ENCODE measurements around the gene IDI1. TPM values are rescaled to one million over a fixed set of nuclear protein-coding genes. Genes with fewer than 3 reads are reported as not detected.

Gene IDI1
- total and polyA plus RNA-seq, 2 donors (not counting 1 experiment from before 2014, with no cell fraction given): 59.8 to 167 TPM

DNA sequence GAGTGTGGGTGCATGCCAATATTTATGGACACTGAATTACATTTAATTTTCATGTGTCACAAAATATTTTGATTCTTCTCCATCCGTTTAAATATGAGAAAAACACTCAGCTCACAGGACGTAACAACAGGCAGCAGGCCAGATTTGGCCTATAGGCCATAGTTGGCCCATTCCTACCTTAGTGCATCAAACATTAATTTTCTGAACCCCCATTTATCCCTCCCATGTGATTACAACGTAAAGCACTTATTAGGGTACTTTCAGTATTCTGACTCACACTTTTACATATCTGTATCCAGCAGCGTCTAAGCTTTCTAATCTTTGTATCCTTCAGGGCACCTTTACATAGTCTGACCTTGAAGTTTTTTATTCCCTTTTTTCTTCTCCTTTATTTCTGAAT, 4.0 kb downstream of the IDI1 start:
- DNase-seq (no peak), ATAC-seq (ENCODE audit: low read depth) (no peak)
- peak overlapping the region; percentile 83 for H3K4me3 Mint-ChIP-seq
- ChIA-PET CTCF (interaction anchor here (1.0 kb wide), 1 partner anchor 108 kb away, joined by 3 read pairs; no protein-coding TSS in a partner anchor), POLR2A (interaction anchor here (1.5 kb wide), 1 partner anchor 57 kb away, joined by 4 read pairs; the partner anchor contains the start of gene GTPBP4)
- no peak for TF ChIP-seq EZH2 (IDR thresholded peaks at IDR 0.05; ENCODE audit: borderline replicate concordance, insufficient read depth, low read depth, low read length, poor library complexity, severe bottlenecking)
- TF ChIP-seq, protein P1, sequence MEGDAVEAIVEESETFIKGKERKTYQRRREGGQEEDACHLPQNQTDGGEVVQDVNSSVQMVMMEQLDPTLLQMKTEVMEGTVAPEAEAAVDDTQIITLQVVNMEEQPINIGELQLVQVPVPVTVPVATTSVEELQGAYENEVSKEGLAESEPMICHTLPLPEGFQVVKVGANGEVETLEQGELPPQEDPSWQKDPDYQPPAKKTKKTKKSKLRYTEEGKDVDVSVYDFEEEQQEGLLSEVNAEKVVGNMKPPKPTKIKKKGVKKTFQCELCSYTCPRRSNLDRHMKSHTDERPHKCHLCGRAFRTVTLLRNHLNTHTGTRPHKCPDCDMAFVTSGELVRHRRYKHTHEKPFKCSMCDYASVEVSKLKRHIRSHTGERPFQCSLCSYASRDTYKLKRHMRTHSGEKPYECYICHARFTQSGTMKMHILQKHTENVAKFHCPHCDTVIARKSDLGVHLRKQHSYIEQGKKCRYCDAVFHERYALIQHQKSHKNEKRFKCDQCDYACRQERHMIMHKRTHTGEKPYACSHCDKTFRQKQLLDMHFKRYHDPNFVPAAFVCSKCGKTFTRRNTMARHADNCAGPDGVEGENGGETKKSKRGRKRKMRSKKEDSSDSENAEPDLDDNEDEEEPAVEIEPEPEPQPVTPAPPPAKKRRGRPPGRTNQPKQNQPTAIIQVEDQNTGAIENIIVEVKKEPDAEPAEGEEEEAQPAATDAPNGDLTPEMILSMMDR (IDR thresholded peaks at IDR 0.05): no peak
- no peaks in the 10 kb centered on the region for H3K27me3 Mint-ChIP-seq
- H3K9me3 ChIP-seq (ENCODE audit: control extremely low read depth in 1 of 3, control insufficient read depth in 2 of 3, insufficient read depth in 1 of 3, low read length in 2 of 3): no peaks in the 10 kb centered on the region
- peaks cover 3 to 22% of the 10 kb centered on the region in 2 experiments for H3K36me3 ChIP-seq (replicated peaks in 1 of 2; ENCODE audit: control extremely low read depth in 1 of 2, control insufficient read depth in 1 of 2, extremely low read depth in 1 of 2, insufficient read depth in 2 of 2, low read length in 1 of 2)
- H3K4me3 ChIP-seq (ENCODE audit: control extremely low read depth in 1 of 5, extremely low read depth in 1 of 5, insufficient read depth in 1 of 5, low read depth in 2 of 5, low read length in 4 of 5): no peak overlapping the region
- H2AFZ ChIP-seq (ENCODE audit: insufficient read depth, low read depth, low read length, poor library complexity, severe bottlenecking): no peak overlapping the region
- peaks cover 17% of the 10 kb centered on the region for H4K20me1 ChIP-seq (ENCODE audit: control insufficient read depth, insufficient read depth, low read length, poor library complexity, severe bottlenecking)
- intact Hi-C loops (cut with micrococcal nuclease): loop anchor here (5.0 to 10.0 kb wide), 3 partner anchors 193 to 918 kb away; no protein-coding TSS in a partner anchor
- H3K4me1 ChIP-seq (ENCODE audit: control insufficient read depth in 2 of 2, insufficient read depth in 2 of 2, low read length in 2 of 2): peaks cover 42 to 47% of the 10 kb centered on the region in 2 donors
- peaks cover 55% of the 10 kb centered on the region for H3K4me1 Mint-ChIP-seq
- WGBS (ENCODE audit: insufficient coverage): 66% methylated on average over 2 of the region's 4 CpGs
- no peaks in the 10 kb centered on the region for H3K27me3 ChIP-seq (replicated peaks in 1 of 4; ENCODE audit: control extremely low read depth in 1 of 4, control insufficient read depth in 3 of 4, insufficient read depth in 4 of 4, low read length in 3 of 4)
- peaks cover 34% of the 10 kb centered on the region for H3K79me2 ChIP-seq (ENCODE audit: control insufficient read depth, insufficient read depth, low read length)
- peaks cover 2% of the 10 kb centered on the region for H3K9me3 Mint-ChIP-seq (ENCODE audit: insufficient read depth)
- H3K9ac ChIP-seq (ENCODE audit: low read length): peak overlapping the region; percentile 59
- peak overlapping the region; percentile 65 to 86 for H3K27ac ChIP-seq (ENCODE audit: low read length in 2 of 2)
- H3K27ac Mint-ChIP-seq: peak overlapping the region; percentile 95
- H3K4me2 ChIP-seq (replicated peaks; ENCODE audit: low read depth, low read length, poor library complexity, severe bottlenecking): peak overlapping the region; percentile 69

DNA sequence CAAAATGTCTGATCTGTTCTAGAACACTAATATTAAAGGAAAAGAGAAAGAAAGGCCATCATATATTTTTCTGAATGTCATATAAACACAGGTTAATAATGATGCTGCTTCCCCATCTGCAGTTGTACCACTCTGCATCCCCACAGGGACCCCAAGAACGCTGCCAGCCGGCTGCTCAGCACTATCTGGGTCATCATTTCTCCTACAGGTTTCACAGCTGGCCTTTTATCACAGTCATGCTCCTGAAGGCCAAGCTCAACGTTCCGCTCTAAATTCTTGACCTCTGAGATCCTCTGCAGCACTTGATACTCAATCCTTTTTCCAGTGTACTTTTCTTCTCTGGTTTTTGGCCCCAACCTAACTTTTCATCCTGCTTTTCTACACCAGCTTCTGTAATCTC, 4.8 kb downstream of the IDI1 start:
- no peaks in the 10 kb centered on the region for H3K27me3 Mint-ChIP-seq
- peaks cover 36% of the 10 kb centered on the region for H3K79me2 ChIP-seq (ENCODE audit: control insufficient read depth, insufficient read depth, low read length)
- intact Hi-C loops (cut with micrococcal nuclease): loop anchor here (5.0 to 10.0 kb wide), 2 partner anchors 192 to 729 kb away; no protein-coding TSS in a partner anchor

More for the DNA sequence above, 4.8 kb downstream of the IDI1 start:
- Histone ChIP-seq H3K9ac (ENCODE audit: low read length) (peak overlapping the region; percentile 59), H3K4me3 (ENCODE audit: control extremely low read depth in 1 of 5, extremely low read depth in 1 of 5, insufficient read depth in 1 of 5, low read depth in 2 of 5, low read length in 4 of 5) (peak overlapping the region; percentile 32 to 81 (median 59)), H3K27ac (ENCODE audit: low read length in 2 of 2) (peak overlapping the region; percentile 65 to 86), H3K36me3 (replicated peaks in 1 of 2; ENCODE audit: control extremely low read depth in 1 of 2, control insufficient read depth in 1 of 2, extremely low read depth in 1 of 2, insufficient read depth in 2 of 2, low read length in 1 of 2) (peaks cover 3 to 30% of the 10 kb centered on the region in 2 experiments), H3K4me1 (ENCODE audit: control insufficient read depth in 2 of 2, insufficient read depth in 2 of 2, low read length in 2 of 2) (peaks cover 40 to 43% of the 10 kb centered on the region in 2 donors), H3K9me3 (ENCODE audit: control extremely low read depth in 1 of 3, control insufficient read depth in 2 of 3, insufficient read depth in 1 of 3, low read length in 2 of 3) (no peaks in the 10 kb centered on the region), H2AFZ (ENCODE audit: insufficient read depth, low read depth, low read length, poor library complexity, severe bottlenecking) (no peak overlapping the region), H3K27me3 (replicated peaks in 1 of 4; ENCODE audit: control extremely low read depth in 1 of 4, control insufficient read depth in 3 of 4, insufficient read depth in 4 of 4, low read length in 3 of 4) (no peaks in the 10 kb centered on the region), H3K4me2 (replicated peaks; ENCODE audit: low read depth, low read length, poor library complexity, severe bottlenecking) (peak overlapping the region; percentile 69), H4K20me1 (ENCODE audit: control insufficient read depth, insufficient read depth, low read length, poor library complexity, severe bottlenecking) (peaks cover 17% of the 10 kb centered on the region)
- ATAC-seq (ENCODE audit: low read depth) (no peak), DNase-seq (no peak)
- Mint-ChIP-seq H3K4me1 (peaks cover 53% of the 10 kb centered on the region), H3K4me3 (peak overlapping the region; percentile 83), H3K27ac (peak overlapping the region; percentile 95), H3K9me3 (ENCODE audit: insufficient read depth) (peaks cover 2% of the 10 kb centered on the region)
- 16% methylated on average over 4 of the region's 4 CpGs for WGBS (ENCODE audit: insufficient coverage)
- CTCF ChIA-PET: no interaction called here
- POLR2A ChIA-PET: interaction anchor here (1.2 kb wide), 1 partner anchor 12 kb away, joined by 3 read pairs; no protein-coding TSS in a partner anchor
- TF ChIP-seq, protein P1 (IDR thresholded peaks at IDR 0.05): no peak
- no peak for TF ChIP-seq EZH2 (IDR thresholded peaks at IDR 0.05; ENCODE audit: borderline replicate concordance, insufficient read depth, low read depth, low read length, poor library complexity, severe bottlenecking)
